ENCODE measurements around the gene REL.

DNA sequence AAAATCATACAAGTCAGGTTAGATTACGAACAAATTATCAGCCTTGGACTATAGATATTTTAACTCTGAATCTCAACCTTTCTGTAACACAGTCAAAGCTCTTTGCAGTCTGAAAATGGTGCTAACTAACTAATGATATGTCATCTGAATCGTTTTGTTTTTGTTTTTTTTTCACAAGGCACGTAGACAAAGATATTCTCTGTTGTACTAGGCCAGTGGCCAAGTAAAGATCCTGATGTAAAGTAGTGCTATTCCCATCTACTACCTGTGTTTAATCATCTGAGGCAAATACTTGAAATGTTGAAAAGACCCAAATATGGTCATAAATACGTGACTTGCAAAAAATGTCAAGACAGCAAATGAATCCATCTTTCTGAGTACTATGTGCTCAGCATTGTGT, 65.7 kb downstream of the REL start:
- TF ChIP-seq CEBPB (IDR thresholded peaks at IDR 0.05) (no peak), YY1 (IDR thresholded peaks at IDR 0.05; ENCODE audit: low read depth) (no peak), CREB1 (IDR thresholded peaks at IDR 0.05; ENCODE audit: low read depth) (no peak), EP300 (IDR thresholded peaks at IDR 0.05; ENCODE audit: borderline replicate concordance) (no peak), FOXM1 (IDR thresholded peaks at IDR 0.05; ENCODE audit: borderline replicate concordance, low read depth) (no peak), RAD21 (IDR thresholded peaks at IDR 0.05; ENCODE audit: low read depth) (no peak), TAF1 (IDR thresholded peaks at IDR 0.05; ENCODE audit: low read depth) (no peak), TEAD4 (IDR thresholded peaks at IDR 0.05) (no peak), TCF12 (IDR thresholded peaks at IDR 0.05; ENCODE audit: low read depth) (no peak)
- TF ChIP-seq, protein P1, sequence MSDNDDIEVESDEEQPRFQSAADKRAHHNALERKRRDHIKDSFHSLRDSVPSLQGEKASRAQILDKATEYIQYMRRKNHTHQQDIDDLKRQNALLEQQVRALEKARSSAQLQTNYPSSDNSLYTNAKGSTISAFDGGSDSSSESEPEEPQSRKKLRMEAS (IDR thresholded peaks at IDR 0.05), result no peak
- TF ChIP-seq, protein P2, sequence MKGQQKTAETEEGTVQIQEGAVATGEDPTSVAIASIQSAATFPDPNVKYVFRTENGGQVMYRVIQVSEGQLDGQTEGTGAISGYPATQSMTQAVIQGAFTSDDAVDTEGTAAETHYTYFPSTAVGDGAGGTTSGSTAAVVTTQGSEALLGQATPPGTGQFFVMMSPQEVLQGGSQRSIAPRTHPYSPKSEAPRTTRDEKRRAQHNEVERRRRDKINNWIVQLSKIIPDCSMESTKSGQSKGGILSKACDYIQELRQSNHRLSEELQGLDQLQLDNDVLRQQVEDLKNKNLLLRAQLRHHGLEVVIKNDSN (IDR thresholded peaks at IDR 0.05), result no peak
- TF ChIP-seq, protein P3, sequence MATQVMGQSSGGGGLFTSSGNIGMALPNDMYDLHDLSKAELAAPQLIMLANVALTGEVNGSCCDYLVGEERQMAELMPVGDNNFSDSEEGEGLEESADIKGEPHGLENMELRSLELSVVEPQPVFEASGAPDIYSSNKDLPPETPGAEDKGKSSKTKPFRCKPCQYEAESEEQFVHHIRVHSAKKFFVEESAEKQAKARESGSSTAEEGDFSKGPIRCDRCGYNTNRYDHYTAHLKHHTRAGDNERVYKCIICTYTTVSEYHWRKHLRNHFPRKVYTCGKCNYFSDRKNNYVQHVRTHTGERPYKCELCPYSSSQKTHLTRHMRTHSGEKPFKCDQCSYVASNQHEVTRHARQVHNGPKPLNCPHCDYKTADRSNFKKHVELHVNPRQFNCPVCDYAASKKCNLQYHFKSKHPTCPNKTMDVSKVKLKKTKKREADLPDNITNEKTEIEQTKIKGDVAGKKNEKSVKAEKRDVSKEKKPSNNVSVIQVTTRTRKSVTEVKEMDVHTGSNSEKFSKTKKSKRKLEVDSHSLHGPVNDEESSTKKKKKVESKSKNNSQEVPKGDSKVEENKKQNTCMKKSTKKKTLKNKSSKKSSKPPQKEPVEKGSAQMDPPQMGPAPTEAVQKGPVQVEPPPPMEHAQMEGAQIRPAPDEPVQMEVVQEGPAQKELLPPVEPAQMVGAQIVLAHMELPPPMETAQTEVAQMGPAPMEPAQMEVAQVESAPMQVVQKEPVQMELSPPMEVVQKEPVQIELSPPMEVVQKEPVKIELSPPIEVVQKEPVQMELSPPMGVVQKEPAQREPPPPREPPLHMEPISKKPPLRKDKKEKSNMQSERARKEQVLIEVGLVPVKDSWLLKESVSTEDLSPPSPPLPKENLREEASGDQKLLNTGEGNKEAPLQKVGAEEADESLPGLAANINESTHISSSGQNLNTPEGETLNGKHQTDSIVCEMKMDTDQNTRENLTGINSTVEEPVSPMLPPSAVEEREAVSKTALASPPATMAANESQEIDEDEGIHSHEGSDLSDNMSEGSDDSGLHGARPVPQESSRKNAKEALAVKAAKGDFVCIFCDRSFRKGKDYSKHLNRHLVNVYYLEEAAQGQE (IDR thresholded peaks at IDR 0.05; ENCODE audit: low read depth), result no peak
